HG02884 (cell line): ENCODE measurements around the gene CDH22.

ENCODE experiments used
- ATAC-seq: cut with Tn5 transposase; IDR thresholded peaks from one replicate; pipeline ENCODE4 v1.9.1; 2021; ENCODE audit warnings: mild to moderate bottlenecking, moderate library complexity; ENCODE audit not compliant: unreplicated experiment

The CDH22 gene

DNA sequence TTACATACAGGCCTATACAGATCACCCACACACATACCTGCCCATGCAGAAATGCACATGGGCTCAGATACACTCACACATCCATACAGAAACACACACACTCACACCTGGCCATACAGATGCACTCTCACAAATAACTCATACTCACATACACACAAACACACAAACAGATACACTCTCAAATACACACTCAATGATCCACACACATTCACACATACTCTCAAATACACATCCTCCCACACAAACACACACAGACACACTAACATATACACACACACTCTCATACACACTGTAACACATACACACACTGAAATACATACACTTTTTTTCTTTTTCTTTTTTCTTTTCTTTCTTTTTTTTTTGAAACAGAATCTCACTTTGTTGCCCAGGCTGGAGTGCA, 90.7 kb downstream of the CDH22 start:
- ATAC-seq = no peak

DNA sequence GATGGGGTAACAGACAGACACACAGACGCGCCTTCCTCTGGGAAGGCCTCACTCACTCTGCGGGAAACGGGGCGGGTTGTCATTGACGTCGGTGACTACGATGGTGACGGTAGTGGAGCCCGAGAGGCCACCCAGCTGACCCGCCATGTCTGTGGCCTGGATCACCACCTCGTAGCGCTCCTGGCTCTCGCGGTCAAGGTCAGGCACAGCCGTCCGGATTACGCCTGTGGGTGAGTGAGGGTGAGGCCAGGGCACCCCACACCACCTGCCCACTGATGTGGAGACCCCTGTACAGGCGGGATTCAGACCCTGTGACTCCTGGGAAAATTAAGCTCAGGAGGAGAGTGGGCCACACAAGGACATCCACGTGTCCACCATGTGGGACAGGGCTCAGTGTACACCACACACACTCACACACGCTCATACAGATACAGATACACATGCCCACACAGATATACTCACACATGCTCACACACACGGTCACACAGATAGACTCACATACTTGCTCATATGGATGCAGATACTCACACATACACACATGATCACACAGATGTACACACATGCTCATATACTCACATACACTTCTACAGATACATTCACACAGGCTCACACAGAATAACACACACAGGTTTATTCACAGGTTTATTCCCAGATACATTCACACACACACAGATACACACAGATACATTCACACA, 91.4 kb downstream of the CDH22 start:
- no peak for ATAC-seq

DNA sequence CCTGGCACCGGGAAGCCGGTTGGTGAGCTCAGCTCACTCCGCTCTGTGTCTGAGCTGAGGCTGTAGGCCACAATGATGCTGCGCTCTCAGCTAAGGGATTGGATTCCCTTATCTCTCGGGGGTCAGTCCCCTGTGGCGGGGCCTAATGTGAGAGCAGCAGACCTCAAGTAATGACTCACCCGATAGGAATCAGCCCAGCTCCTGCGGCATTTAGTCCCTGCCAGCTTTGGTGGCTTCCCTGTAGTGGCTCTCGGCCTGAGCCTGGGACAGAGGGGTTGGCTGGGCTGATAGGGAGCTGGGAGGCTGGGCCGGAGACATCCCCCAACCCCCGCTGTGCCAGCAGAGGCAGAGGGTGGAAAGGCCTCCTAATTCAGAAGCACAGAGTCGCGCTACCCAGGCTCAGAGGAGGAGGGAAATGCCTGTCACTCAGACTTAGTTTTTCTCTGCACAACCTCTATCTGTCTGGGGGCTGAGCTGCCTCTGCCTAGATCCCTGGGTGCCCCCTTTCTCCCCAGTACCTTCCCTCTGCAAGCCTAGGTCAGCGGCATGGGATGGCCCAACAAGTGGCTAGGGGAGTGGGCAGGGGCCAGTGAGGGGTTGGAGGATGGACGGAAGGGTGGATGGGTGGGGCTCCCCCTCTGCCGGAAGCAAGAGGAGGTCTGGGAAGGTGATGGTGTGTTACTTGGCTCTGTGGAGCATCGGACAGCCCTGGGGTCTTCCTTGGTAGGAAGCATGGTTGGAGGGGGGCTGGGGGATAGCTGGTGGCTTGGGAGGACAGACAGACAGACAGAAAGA, 92.2 kb downstream of the CDH22 start:
- no peak for ATAC-seq

DNA sequence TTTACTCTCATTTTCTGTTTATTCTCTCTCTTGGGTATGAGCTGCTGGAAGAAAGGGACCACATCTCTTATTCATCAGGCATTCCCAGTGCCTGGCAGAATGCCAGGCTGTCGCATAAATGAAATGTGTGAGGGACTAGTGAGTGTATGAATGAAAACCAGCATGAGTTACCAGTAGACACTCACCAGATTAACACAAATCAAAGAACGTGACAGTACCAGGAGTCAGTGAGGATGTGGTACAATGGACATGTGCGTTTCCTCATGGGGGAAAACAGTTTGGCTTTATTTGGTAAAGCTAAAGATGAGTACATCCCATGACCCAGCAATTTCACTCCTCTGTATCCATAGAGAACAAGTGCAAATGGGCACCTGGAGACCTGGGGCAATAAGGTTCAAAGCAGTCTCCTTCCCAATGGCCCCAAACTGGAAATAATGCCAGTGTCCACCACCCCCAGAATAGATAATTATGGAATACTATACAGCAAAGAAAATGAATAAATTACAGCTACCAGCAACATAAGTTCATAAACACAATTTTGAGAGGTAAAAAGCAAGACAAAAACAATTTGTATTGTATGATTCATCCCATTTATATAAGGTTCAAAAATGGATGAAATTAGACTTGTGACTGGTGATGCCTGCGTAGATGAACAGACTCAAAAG, 93.3 kb downstream of the CDH22 start:
- no peak for ATAC-seq

DNA sequence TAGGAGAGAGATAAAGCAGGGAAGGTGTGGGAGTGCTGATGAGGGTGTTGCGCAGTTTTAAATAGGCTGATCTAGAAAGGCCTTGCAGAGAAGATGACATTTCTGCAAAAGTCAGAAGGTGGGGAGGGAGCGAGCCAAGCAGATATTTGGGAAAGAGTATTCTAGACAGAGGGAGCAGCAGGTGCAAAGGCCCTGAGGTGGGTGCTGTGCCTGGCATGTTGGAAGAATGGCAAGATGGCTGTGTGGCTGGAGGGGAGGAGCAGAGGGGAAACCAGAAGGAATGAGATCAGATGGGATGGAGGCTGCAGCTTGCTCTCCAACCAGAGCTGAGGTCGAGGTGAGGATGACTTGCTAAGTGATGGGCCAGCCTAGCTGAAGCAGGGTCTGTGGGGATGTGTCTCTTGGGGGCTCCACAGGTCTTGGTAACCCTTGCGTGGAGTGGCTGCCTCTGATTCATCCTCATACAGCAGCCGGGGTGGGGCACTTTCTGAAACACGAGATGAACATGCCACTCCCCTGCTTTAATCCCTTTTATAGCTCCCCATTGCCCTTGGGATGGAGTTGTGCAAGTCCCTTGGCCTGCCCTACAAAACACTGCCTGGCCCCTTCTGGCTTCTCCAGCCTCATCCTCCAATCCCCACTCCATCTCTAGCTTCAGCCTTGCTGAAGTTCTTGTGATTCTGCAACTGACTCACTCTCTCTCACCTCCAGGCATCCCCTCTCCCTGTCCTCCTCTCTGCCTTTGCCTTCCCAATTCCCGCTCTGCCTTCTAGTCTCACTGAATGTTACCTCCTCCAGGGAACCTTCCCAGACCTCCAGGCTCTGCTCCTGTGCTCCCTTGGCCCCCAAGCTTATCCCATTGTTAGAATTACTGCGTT, 94.1 kb downstream of the CDH22 start:
- no peak for ATAC-seq

DNA sequence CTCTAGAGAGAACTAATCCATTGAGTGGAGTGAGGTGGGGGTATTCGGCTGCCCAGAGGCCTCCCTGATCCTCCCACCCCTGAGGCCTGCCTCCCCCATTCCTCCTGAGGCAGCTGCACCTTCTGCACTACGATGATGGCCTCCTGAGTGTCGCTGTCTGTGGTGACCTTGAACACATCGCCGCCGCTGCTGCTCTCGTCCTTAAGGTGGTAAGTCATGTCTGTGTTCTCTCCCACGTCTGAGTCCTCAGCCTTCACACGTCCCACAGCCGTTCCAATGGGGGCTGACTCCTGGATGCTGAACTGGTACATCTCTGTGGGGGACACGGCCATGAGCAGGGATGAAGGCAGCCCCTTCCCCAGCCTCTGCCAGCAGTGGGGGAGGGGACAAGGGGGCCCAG, 95.4 kb downstream of the CDH22 start:
- no peak for ATAC-seq

DNA sequence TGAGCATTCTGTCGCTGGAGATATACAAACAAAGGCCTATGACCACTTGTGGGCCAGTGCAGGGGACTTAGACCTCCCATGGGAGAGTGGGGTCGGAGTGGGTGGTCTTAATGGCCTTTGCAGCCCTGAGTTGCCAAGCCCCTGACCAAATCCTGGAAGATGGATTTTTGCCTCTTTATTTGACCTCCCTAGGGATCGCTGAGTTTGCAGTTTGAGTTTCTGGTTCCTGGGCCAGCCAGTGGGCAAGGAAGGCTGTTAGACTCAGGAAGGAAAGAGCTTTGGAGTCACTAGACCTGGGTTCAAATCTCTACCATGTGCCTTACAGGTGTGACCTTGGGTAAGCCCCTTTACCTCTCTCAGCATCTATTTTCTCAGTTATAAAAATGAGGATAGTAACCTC, 96.0 kb downstream of the CDH22 start:
- ATAC-seq = no peak

DNA sequence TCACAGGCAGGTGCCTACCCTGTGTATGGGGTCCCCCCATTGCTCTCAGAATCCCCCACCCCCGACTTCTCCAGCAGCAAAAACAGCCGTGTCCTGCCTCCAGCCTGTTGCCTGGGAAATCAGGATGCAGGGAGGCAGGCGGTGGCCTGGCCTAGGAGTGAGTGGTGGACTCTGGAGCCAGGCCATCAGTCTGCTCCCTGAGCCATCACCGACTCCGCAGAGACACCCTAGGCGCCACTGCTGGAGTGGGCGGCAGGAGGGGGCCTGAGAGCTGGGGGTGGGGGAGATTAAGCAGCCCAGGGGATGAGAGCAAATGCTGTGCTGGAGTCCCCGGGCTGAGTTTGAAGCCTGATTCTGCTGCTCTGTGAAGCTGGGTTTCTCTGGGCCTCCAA, 97.0 kb downstream of the CDH22 start:
- no peak for ATAC-seq

DNA sequence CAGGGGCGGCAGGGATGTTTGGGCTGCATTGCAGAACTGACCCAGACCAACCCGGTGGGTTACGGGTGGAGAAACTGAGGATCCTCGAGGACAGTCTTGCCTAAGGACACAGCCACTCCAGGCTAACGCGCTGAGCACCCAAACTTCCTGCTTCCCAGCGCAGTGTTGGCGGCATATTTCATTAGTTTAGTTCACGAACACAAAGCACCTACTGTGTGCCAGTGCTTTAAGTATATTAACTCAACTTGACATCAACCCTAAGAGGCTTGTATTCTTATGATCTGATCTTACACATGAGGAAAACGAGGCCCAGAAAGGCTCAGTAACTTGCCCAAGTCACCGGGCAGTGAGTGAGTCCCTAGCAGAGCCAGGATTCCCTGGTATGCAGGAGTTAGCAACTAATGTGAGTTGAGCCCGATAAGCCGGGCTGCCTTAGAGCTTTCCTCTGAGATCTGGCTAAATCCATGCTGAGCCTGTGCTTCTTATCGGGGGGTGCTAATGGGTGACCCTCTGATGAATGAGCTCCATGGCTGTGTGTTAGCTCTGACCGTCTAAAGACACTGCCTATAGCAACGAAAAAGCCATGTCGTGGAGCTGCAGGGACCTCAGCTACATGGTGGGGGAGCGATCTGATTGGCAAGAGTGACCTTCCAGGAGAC, 97.5 kb downstream of the CDH22 start:
- no peak for ATAC-seq

DNA sequence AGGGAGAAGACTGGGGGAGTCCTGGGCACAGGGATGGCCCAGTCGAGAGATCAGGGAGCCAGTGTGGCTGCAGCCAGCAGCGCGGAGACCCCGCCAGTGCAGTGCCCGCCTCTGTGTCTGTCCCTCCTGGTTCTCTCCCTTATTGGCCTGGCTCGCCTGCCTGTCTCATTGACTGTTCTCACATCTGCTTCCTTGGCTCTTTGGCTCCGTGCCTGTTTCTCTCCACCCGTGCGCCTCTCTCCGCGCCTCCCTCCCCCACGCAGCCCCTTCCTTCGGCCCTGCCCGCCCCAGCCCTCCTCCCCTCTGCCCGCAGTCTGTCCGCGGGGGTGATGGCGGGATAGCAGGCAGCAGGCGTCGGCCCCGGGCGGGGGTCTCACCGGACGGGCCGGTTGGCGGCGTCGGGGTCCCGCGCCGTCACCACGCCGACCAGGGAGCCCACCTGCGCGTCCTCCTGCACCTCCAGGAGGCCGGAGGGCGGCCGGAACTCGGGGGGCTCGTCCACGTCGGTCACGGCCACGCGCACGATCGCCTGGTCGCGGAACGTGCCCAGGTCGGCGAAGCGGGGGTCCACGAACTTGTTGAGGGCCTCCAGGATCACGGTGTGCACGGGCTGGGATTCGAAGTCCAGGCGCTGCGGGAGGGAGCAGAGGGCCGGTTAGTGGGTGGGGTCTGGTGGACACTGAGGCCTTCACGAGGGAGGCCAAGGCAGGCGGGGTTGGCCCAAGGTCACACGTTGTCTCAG, 98.2 kb downstream of the CDH22 start:
- no peak for ATAC-seq

DNA sequence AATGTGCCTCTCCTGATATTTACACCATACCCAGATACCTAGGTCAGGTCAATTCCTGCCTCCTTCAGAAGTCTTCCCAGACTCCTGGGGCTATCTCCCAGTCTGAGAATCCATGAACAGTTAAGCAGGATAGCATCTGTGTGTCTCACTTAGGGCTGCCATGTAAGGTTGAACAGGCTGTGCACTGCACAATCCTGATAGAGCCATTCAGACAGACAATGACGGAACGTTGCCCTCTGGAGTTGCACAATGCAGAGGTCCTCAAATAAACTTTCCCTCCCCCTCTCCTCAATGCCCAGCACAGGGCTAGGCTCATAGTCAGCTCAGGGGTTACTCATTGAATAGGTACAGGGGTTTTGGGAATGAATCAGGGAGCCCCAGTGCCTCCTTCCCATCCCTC, 100.5 kb downstream of the CDH22 start:
- ATAC-seq = no peak

DNA sequence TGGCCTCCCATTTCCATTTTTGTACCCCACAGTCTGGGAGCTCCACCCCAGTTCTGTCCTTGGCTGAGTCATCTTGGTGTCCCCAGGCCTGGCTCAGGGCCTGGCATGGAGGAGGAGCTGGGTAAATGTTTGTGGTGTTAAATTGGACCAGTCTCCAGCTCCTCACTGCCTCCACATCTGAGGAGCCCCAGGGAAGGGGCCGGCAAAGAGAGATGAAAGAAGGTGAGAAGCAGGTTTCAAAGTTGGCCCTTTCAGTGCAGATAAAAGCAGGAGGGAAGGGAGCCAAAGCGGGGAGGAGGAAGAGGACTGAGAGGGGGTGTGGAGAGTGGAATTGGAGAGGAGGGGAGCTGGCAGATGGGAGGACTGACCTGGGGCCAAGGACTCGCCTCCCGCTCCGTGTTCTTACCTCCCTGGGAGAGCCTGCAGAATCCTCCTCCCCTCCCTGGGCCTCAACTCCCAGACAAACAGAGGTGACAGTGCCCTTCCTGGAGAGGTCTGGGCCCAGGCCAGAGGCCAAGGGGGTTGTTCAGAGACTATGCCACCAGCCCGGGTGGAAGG, 101.2 kb downstream of the CDH22 start:
- no peak for ATAC-seq

DNA sequence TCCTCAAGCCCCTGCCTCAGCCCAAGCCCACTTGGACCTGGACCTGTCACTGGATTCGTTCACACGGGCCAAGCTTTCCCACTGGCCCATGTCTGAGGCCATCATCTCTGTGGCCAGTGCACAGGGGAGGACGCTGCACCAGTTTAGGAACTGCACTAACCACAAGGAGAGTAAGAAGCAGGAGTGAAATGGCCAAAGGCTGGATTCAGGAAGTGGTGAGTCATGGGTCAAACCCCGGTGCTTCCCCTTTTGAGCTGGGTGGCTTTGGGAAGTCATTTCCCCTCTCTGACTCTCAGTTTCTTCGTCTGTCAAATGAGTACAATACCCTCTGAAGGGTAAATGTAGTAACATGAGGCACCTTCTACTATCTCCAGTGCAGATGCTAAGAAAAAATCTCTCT, 102.3 kb downstream of the CDH22 start:
- no peak for ATAC-seq

DNA sequence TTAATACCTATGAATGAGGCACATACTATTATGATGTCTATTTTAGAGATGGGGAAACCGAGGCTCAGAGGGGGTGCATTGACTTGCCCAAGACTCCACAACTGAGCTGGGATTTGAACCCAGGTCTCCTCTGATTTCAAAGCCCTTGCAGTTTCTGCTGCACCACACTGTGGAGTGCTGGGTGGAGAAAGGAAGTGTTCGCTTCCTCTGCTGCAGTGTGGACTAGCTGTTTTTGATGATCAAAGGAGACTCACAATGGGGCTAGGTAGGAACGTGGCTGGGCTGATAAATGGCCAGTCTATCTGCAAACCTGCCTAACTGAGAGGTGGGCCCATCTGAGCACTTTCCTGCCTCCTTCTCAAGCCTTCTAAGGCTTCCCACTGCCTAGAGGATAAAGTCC, 102.9 kb downstream of the CDH22 start:
- ATAC-seq = no peak

DNA sequence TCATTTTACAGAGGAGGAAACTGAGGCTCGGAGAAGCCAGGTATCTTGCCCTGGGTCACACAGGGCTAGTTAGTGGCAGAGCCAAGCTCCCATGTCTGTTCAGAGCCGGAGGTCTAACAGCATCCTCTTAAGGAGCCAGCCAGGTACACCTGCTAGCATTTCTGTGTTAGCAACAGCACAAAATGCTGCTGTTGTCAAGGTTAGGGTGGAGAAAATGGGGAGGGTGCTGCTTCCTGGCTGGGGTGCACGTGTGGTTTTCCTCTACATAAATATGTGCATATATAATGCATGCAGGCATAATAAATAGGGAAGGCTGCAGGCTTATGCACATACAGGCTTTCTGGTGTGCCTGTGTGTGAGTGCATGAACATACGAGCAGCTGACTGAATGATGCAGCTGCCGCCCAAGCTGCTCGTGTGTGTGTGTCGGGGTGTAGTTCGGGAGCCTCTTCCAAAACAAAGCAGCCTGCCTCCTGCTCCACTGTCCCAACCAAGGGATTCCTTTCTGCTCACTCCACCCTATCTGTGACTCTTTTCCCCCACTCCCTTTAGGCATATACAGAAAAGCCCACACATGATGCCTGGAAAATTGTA, 103.6 kb downstream of the CDH22 start:
- ATAC-seq = no peak

DNA sequence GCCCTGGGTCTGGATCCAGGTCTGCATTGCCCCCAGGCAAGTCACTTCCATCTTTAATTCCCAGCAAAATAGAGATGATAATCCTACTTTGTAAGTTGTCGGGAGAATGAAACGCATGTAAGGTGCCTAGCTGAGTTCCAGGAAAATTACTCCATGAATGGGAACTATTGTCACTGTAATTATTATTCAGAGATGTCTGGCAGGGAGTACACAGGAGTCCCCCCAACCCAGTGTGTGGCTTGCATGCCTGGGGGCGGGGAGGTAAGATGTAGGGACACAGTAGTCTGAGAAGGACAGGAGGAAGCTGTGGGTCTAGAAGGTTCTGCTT, 104.8 kb downstream of the CDH22 start:
- ATAC-seq = no peak

DNA sequence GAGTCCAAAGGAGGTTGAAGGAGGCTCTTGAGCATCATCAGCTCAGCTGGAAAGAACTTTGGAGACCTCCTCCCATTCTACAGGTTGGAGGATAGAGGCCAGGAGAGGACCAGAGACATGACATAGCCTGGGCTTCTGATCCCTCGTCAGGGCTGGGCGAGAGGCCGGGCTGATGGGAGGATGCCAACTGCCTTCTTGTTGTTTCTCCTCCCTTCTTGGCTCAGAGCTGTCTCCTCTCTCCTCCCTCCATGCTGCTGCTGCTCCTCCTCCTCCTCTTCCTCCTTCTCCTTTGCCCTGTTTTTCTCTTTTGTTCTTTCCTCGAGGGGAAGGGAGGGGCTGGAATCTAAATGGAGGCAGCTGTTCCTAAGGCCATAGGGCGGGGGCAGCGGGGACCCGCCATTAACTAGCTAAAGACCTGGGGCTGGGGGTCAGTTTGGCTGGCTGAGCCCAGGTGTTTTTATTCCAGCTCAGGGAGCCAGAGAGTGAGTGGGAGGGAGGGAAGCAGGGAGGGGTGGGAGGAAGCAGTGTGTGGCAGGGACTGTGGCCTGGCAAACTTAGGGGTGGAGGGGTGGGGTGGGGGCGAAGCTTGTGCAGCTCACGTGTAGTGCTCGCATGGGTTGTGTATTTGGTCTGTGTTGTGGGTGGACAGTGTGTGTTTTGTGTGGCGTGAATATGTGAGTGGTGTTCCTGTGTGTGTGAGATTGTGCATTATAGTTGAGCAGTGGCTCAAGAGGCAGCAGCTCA, 105.4 kb downstream of the CDH22 start:
- ATAC-seq = no peak
